Right lobe of liver (tissue), 6 donors: ENCODE measurements around the gene DHRSX. TPM values are rescaled to one million over a fixed set of nuclear protein-coding genes. Genes with fewer than 3 reads are reported as not detected.

Experiments used
- ATAC-seq, 4 donors: fragments of 200-7000 bp; cut with Tn5 transposase; one replicate each; pipeline ENCODE4 v1.9.1; 2020; ENCODE audit warnings: mild to moderate bottlenecking in 4 of 4, moderate library complexity in 4 of 4
- DNase-seq, 3 donors: peaks; one replicate each; pipeline ENCODE4 v3.0.0-alpha.2; 2020
- H3K27ac ChIP-seq, 3 donors: fragments of 200-600 bp; one replicate each; pipeline ENCODE4 v1.8.0; 2022
- H3K27me3 ChIP-seq, 2 donors: fragments of 200-600 bp; one replicate each; pipeline ENCODE4 v1.8.0; 2022
- H3K36me3 ChIP-seq, 4 donors: fragments of 200-600 bp; sonication (generic) in 1 of 4; one replicate each; pipeline versions ENCODE4 v1.5.1 to v1.8.0; 2017 to 2022; ENCODE audit warnings: control low read depth in 1 of 4
- H3K4me1 ChIP-seq, 4 donors: fragments of 200-600 bp; sonication (generic) in 1 of 4; one replicate each; pipeline versions ENCODE4 v1.5.1 to v1.8.0; 2017 to 2022; ENCODE audit warnings: control low read depth in 1 of 4
- H3K4me3 ChIP-seq, 3 donors: fragments of 200-600 bp; one replicate each; pipeline ENCODE4 v1.8.0; 2022
- H3K9me3 ChIP-seq, 4 donors: fragments of 200-600 bp; sonication (generic) in 1 of 4; one replicate each; pipeline versions ENCODE4 v1.5.1 to v1.8.0; 2017 to 2022; ENCODE audit warnings: control low read depth in 1 of 4
- CTCF ChIP-seq, 4 donors: fragments of 200-600 bp in 3 of 4; fragments of 450-650 bp in 1 of 4; IDR thresholded peaks; one replicate each; pipeline versions ENCODE4 v1.5.1 to v1.8.0; 2016 to 2022; ENCODE audit warnings: antibody characterized with exemption in 4 of 4, mild to moderate bottlenecking in 2 of 4
- POLR2A ChIP-seq: fragments of 450-650 bp; IDR thresholded peaks from one replicate; pipeline ENCODE4 v1.6.1; 2017; ENCODE audit warnings: antibody characterized with exemption, mild to moderate bottlenecking
- WGBS: methylation state at CpG from one replicate; pipeline ENCODE4 v1.1.6; 2018; ENCODE audit warnings: low coverage, low lambda C conversion rate; ENCODE audit not compliant: insufficient coverage; ENCODE audit errors: missing lambda C conversion rate; 5-methylcytosine and 5-hydroxymethylcytosine counted together
- intact Hi-C, 2 donors: fragments of 100-400 bp; cut with DNase I; formaldehyde crosslinking; loops; one replicate each; pipeline versions ENCODE4 v1.11.2 to v1.14.1; 2022
- total RNA-seq, 6 experiments: library from RNA; depleted of rRNA in 2 of 6; stranded (reverse); fragments of >200 nt in 2 of 6; fragmentation: NEBNext Ultra II Directional in 3 of 6; extraction: Animal tissue kit (Norgen Biotek cat#: 25700) in 3 of 6; gene quantifications; one replicate each; pipeline versions ENCODE4 v1.1.0 to v1.2.4, GENCODE V29; 2016 to 2023
- donor health status: DM: no; HTN: yes; CAD: no.
- donor health status: DM: no; HTN: no; CAD: no.
- donor health status: DM: no; HTN: no; CAD: no.
- donor health status: DM: no; HTN: yes; CAD: no.
- donor health status: DM: no; HTN: yes; CAD: no.

Gene DHRSX
- total RNA-seq, 6 experiments from 2014 or later = 15.6 to 34.5 (median 29.0) TPM

- no peaks in the 10 kb centered on the region for H3K9me3 ChIP-seq
- H3K4me3 ChIP-seq = peak overlapping the region; percentile 76 to 90 (median 84)
- DNase-seq (no peak), ATAC-seq (no peak)
- peak overlapping the region; percentile 95 to 97 (median 96) for H3K27ac ChIP-seq
- peaks cover 0 to 2% (median 0%) of the 10 kb centered on the region in 4 donors for H3K36me3 ChIP-seq
- intact Hi-C loops = no loop called here
- H3K27me3 ChIP-seq = no peaks in the 10 kb centered on the region
- TF ChIP-seq POLR2A (no peak), CTCF (IDR thresholded peaks at IDR 0.05) (no peak)
- peaks cover 0 to 34% (median 2%) of the 10 kb centered on the region in 4 donors for H3K4me1 ChIP-seq
- 57% methylated on average over 8 of the region's 8 CpGs for WGBS
Measured at GRCh38 chrX:2499507-2499906, 1.3 kb downstream of the DHRSX start.

GRCh38 chrX:2498781-2499302, 1.9 kb downstream of the DHRSX start:
- WGBS = 9% methylated on average over 8 of the region's 10 CpGs
- peaks cover 0 to 34% (median 2%) of the 10 kb centered on the region in 4 donors for H3K4me1 ChIP-seq

GRCh38 chrX:2497961-2498780, 2.6 kb downstream of the DHRSX start:
- Histone ChIP-seq H3K27ac (peak overlapping the region; percentile 95 to 97 (median 96)), H3K36me3 (peaks cover 0 to 2% (median 0%) of the 10 kb centered on the region in 4 donors), H3K27me3 (no peaks in the 10 kb centered on the region), H3K4me3 (peak overlapping the region; percentile 14 to 84 (median 76)), H3K9me3 (no peaks in the 10 kb centered on the region), H3K4me1 (peaks cover 0 to 34% (median 2%) of the 10 kb centered on the region in 4 donors)
- DNase-seq = peak in 2 of 3 donors; percentile 54 to 82
- TF ChIP-seq POLR2A (peak; percentile 34), CTCF (IDR thresholded peaks at IDR 0.05) (no peak)
- intact Hi-C loops = no loop called here
- peak; percentile 70 to 84 (median 77) for ATAC-seq
- WGBS = 22% methylated on average over 11 of the region's 11 CpGs

More at GRCh38 chrX:2498781-2499302, 1.9 kb downstream of the DHRSX start:
- Histone ChIP-seq H3K36me3 (peaks cover 0 to 2% (median 0%) of the 10 kb centered on the region in 4 donors), H3K9me3 (no peaks in the 10 kb centered on the region), H3K27me3 (no peaks in the 10 kb centered on the region), H3K4me3 (peak overlapping the region; percentile 76 to 90 (median 84)), H3K27ac (peak overlapping the region; percentile 95 to 97 (median 96))
- TF ChIP-seq CTCF (IDR thresholded peaks at IDR 0.05) (no peak), POLR2A (no peak)
- peak in 2 of 3 donors; percentile 64 to 66 for DNase-seq
- intact Hi-C loops = no loop called here
- ATAC-seq = peak; percentile 50 to 64 (median 55)

GRCh38 chrX:2495595-2495994, 5.2 kb downstream of the DHRSX start:
- H3K4me1 ChIP-seq = peaks cover 0 to 34% (median 2%) of the 10 kb centered on the region in 4 donors
- intact Hi-C loops = no loop called here

More at GRCh38 chrX:2495595-2495994, 5.2 kb downstream of the DHRSX start:
- Histone ChIP-seq H3K9me3 (no peaks in the 10 kb centered on the region), H3K4me3 (no peak overlapping the region), H3K36me3 (peaks cover 0 to 2% (median 0%) of the 10 kb centered on the region in 4 donors), H3K27ac (no peak overlapping the region), H3K27me3 (no peaks in the 10 kb centered on the region)
- no peak for TF ChIP-seq CTCF (IDR thresholded peaks at IDR 0.05)
- TF ChIP-seq POLR2A = no peak
- peak in 1 of 3 donors; percentile 42 for DNase-seq
- ATAC-seq = no peak
- 82% methylated on average over 8 of the region's 14 CpGs for WGBS
